GM19395 (cell line): Measurements from ENCODE around the gene ANKRD40.
"Not testable (repeated sequence)": the region's sequence is repeated elsewhere in the genome, so short reads cannot be mapped to it uniquely, and the experiment has no call there.

ENCODE experiments used
- ATAC-seq: cut with Tn5 transposase; IDR thresholded peaks from one replicate; pipeline ENCODE4 v1.9.1; 2021; ENCODE audit warnings: mild to moderate bottlenecking, moderate library complexity; ENCODE audit not compliant: unreplicated experiment

The ANKRD40 gene, protein sequence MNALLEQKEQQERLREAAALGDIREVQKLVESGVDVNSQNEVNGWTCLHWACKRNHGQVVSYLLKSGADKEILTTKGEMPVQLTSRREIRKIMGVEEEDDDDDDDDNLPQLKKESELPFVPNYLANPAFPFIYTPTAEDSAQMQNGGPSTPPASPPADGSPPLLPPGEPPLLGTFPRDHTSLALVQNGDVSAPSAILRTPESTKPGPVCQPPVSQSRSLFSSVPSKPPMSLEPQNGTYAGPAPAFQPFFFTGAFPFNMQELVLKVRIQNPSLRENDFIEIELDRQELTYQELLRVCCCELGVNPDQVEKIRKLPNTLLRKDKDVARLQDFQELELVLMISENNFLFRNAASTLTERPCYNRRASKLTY

DNA sequence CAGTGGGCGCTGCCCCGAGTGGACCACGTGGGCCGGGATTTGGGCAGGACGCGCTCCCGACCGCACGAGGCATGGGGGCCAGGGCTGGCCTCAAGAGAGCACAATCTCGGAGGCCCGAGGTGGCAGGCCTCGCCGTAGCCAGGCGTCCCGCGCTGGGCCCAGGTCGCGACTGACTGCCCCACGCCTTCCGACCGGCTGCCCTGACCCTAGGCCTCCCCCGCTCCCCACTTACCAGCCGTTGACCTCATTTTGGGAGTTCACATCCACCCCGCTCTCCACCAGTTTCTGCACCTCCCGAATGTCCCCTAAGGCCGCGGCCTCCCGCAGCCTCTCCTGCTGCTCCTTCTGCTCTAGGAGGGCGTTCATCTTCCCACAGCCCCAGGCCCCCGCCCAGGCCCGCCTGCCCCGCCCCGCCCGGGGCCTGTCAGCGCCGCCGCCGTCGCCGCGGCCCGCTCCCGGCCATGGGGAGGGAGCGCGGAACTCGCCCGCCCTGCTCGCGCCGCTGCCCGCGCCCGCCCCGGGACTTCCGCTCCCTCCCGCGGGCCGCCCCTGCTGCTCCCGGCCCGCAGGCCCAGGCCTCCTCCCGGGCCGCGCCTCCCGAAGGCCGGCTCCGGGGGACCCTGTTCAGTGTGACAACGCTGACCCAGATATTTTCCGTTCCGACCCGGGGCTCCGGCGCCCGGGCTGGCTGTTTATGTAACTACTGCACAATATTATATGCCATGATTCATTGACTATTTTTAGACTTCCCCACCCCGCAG, at the start of gene ANKRD40:
TSS of gene ANKRD40 (minus strand) at position 626 of the 761 bp plus-strand sequence. CDS start at position 366, 260 bp downstream.
- ATAC-seq, result peak; percentile 80

DNA sequence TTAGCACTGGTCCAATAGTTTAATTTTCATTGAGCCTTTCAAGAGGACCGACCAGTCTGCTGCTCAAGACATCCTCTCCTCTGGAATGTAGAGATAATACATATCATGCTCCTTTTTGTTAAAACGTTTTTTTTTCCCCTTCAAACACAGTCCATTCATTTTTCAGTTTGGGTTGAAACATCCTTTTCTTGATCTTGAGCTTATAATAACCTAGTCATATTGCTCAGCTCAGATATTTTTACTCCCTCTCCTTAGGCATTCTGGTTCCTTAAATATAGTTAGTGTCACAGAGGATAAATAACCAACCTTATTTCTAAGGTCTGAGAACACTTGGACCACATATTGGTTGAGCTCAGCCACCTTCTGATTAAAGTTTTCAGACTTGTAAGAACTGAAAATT, 46.8 kb upstream of the ANKRD40 start:
- ATAC-seq, result no peak

DNA sequence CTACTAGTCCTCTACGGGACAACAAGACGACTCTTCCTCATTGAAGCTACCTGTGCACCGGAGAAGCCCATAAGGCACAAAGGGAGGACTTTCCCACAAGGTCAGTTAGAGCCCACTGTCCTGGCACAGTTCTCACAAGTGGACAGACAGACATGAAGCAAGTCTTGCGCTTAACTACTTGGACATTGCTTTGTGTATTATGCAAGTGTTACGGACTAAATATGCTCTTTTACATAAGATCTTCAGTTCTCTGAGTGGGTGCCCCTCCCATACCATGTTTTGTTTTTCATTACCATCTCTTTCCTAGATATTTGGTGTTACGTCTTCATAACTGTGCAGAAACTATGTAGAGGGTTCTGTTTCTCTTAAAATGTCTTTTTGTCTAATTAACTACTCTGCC, 41.5 kb upstream of the ANKRD40 start:
- ATAC-seq, result no peak

DNA sequence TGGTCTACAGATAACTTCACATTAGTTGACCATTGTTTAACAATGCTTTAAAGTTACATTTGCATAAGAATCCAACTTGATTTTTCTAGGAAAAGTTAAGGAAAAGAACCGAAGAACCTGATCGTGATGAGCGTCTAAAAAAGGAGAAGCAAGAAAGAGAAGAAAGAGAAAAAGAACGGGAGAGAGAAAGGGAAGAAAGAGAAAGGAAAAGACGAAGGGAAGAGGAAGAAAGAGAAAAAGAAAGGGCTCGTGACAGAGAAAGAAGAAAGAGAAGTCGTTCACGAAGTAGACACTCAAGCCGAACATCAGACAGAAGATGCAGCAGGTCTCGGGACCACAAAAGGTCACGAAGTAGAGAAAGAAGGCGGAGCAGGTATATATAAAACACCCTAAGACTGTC, 37.9 kb upstream of the ANKRD40 start:
- ATAC-seq, result no peak

DNA sequence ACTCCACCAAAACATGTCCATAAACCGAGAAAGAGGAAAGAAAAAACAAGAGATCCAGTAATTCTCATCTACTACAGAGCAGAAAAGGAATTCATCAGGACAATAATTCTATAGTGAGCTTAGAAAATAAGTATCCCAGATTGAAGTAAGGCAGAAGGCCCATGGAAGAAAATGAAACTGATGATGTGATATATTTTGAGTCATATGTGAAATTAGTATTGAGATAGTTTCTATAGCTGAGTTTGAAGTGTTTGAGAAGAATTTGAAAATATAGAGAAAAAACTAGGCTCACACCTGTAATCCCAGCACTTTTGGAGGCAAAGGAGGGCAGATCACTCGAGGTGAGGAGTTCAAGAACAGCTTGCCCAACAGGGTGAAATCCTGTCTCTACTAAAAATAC, 31.4 kb upstream of the ANKRD40 start:
- no peak for ATAC-seq

DNA sequence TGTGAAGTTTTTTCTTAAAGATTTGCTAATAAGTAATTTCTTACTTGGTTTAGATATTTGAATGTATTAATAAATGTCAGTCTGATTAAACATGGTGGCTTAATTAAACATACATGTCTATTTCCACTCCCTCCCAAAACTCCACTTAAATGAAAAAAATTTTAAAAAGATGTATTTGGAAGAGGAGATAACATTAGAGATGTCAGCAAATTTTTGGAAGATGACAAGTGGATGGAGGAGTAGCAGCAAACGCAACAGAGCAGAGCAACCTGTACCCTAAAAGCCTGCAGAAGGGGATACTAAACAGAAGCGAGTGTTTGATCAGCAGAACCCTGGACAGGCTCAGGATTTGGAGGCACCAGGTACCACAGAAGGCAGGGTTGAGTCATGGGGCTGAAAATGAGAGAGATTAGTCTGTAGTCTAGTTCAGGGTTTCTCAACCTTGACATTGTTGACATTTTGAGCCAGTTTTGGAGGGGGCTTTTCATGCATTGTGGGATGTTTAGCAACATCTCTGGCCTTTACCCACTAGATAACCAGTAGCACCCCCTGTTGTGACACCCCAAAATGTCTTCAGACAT, 29.5 kb upstream of the ANKRD40 start:
- no peak for ATAC-seq

DNA sequence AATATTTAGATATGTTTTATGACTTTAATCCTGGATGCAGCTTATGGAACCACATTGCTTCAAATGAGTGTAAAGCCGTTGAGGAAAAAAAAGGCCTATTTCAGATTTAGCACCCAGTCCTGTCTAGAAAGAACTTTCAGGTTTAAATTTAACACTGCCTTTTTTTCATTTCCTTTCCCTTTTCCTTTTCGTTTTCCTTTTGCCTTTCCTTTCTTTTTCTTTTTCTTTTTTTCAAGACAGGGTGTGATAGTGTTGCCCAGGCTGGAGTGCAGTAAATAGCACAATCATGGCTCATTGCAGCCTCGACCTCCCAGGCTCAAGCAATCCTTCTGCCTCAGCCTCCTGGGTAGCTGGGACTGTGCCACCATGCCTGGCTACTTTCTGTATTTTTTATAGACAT, 27.6 kb upstream of the ANKRD40 start:
- ATAC-seq, result no peak

DNA sequence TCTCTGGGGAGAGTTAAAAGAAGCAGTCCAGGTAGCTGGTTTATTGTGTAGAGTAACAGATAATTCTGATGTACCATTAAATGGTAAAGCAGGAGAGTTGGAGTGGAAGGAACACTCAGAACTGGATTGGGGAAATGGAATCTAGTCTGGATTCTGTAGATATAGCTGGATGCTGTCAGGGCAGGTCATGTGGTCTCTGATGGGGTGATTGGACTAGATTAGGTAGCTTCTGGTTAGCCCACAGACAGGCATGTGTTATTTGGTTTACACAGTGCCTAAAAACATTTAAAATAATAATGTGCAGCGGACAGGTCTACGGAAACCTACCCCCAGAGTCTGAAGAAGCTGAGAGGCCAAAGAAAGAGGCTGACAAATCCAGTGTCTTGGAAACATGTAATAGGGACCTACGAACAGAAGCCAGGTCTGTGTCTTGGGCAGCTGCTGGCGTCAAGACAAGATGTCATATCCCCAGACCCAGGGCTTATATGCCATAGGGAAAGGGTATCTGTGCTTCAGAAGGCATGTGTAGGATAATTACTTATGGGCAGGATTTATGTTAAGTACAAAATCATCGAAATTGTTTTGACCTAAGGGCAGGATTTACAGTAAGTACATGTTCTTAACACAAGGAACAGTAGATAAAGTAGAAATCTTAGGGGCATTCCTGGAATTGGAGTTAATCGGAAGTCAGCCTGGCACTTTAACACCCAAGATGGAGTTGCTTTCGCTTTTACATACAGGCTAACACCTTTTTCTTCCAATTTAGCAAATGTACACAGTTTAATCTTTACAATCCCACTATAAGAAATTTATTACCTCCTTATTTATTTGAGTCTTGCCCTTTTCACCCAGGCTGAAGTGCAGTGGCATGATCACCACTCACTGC, 24.1 kb upstream of the ANKRD40 start:
- no peak for ATAC-seq

DNA sequence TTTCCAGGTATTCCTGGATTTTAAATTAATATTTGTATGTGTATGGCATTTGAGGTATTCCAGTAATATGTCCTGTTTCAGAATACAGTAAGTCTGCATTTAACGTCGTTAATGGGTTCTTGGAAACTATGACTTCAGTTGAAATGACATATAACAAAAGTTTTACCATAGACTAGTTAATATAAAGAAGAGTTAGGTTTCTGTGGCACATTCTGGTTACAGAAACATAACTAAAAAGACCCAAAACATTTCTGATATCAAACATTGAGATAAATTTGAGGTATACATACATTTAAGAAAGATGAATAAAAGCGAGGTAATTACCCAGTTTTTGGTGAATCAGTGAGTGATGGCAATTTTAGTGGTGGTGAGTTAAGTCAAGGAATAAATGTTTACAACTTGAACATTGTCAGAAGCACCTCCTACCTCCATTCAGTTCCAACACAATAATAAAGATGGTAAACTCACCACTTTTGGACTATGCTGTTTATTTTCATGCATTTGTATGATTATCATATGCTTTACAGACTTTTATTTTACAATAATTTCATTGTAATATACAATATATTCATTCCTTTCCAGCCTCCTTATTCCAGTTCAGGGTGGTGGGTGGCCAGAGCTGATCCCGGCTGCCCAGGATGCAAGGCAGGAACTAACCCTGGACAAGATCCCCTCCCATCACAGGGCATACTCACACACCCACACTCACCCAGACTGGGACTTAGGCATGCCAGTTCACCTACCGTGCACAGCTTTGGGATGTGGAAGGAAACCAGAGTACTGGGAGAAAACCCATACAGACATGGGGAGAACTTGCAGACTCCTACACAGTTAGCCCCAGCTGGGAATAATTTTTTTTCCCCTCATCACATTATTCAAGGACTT, 21.4 kb upstream of the ANKRD40 start:
- ATAC-seq, result no peak

DNA sequence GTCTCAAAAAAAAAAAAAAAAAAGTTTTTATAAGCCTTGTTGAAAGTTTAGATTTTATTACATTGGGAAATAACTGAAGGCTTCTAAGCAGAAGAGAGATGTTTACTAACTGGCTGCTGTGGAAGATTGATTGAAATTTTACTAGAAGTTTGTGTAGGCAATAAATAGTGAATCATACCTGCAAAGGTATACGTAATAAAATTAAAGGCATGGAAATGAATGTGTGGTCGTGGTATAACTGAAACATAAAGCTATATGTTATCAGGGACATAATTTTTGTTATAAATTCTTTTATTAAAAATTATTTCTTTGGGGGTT, 20.4 kb upstream of the ANKRD40 start:
- ATAC-seq, result no peak

DNA sequence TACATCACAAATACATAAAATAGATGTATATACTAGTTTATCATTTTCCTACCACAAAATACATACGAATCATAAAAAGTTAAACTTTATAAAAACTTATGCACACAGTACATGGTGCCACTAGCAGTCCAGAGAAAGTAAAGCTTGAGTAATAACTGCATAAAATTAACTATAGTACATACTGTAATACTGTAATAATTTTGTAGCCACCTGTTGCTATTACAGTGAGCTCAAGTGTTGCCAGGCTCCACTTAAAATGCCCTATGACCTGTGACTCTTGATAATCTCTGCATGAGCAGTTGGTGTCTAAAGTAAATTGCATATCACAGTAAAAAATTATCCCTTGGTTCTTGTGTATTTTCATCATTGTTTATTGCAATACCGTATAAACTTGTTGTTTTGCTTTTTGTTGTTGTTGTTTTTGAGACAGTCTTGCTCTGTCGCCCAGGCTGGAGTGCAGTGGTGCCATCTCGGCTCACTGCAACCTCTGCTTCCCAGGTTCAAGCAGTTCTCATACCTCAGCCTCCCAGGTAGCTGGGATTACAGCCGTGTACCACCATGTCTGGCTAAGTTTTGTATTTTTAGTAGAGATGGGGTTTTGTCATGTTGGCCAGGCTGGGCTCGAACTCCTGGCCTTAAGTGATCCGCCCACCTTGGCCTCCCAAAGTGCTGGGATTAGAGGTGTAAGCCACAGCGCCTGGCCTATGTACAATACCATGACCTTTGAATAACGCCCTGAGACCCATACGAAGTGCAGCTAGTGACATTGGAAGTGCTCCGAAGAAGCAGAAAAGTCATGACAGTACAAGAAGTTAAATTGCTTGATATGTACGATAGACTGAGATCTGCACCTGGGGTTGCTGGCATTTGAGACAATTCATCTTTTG, 18.3 kb upstream of the ANKRD40 start:
- ATAC-seq, result no peak

DNA sequence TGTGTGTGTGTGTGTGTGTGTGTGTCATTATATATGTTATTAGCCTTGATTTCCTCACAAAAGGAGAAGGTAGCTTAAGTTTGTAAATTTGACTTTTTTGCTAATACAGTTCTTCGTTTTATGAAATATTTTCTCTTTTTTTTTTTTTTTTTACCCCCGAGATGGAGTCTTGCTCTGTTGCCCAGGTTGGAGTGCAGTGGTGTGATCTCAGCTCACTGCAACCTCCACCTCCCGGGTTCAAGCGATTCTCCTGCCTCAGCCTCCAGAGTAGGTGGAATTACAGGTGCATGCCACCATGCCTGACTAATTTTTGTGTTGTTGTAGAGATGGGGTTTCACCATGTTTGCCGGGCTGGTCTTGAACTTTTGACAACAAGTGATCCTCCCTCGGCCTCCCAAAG, 16.9 kb upstream of the ANKRD40 start:
- not testable (repeated sequence) for ATAC-seq

DNA sequence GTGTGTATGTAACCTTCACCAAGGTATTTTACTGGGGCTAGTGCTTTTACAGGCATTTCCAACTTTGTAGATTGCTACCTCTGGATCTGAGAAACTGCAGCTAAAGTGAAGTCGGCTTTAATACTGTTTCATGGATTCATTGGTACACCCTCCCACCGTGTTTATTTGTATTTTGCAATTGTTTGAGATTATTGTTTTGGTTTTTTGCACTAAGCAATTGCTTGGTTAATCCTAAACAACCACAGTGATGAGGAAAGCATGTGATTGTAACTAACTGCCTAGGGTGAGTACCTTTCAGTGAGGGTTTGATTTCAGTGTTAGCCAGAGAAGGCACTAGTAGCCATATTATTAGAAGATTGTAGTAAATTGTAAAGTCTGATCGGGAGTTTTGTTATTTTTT, 15.0 kb upstream of the ANKRD40 start:
- no peak for ATAC-seq

DNA sequence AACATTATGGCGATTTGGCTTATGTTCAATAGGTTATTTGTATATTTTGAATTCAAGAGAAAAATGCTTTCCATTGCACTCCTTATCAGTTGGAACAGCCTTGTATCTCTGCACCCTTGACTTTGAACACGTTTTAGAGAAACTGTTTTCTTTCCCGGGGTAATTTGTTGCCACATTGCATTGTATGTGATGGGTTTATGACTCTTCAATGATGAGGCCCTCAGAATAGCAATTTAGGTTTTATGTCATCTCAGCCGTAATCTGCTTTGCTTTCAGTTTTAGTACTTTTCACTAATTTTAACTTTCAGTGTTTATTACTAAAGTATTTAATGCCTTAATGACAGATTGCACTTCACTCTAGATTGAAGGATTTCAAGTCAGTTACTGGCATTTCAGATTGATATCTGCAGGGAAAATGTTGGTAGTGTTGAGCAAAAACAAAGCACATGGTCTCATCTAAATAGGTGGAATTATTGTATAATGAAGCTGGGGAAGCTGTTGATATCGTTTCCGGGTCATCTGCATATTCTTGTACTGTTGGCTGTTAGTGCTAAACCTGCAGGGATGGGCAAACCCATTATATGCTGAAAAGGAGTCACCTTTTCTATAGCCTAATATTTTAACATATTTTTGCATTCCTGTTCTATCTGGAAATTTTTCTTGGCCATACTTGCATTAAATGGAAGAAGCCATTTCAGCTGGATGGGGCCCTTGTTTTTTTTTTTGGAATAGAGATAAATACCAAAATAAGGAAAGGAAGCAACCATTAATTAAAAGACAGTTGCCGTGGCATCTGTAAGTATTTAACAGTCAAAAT, 13.7 kb upstream of the ANKRD40 start:
- no peak for ATAC-seq

DNA sequence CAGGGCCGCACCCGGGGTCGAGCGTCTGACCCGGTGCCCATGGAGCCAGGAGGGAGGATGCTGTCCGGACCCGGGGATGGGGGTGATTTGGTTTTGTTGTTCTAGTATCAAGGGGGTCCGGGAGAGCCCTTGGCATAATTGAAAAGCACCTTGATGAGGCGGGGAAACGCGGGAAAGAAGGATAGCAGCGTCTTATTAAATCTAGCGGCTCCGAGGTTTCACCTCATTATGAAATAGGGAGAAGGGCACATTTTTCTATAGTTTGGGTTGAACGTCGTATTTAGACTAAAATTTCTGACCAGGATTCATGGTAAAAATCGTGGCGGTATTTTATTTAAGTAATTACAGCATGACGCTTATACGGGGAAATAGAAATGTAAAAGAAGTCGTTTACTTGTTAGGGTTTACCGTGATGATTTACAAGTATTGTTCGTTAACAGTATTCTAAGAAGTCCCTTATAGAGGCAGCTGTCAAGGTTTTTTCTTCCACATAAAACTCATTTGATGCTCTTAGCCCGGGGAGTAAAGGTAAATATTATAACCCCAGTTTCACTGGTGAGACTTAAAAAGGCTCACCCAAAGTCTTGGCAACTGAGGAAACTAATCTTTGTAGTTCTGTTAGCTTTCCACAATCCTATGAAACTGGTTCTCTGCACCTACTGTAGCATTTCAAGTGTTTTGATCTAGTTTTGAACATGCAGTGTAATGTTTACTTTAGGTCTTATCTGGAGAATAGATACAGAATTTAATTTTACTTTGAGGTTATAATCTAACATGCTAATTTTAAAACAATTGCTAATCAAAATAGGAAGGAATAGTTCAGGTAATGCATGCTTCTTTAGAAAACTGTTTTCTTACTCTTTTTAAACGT, 12.4 kb upstream of the ANKRD40 start:
- no peak for ATAC-seq

DNA sequence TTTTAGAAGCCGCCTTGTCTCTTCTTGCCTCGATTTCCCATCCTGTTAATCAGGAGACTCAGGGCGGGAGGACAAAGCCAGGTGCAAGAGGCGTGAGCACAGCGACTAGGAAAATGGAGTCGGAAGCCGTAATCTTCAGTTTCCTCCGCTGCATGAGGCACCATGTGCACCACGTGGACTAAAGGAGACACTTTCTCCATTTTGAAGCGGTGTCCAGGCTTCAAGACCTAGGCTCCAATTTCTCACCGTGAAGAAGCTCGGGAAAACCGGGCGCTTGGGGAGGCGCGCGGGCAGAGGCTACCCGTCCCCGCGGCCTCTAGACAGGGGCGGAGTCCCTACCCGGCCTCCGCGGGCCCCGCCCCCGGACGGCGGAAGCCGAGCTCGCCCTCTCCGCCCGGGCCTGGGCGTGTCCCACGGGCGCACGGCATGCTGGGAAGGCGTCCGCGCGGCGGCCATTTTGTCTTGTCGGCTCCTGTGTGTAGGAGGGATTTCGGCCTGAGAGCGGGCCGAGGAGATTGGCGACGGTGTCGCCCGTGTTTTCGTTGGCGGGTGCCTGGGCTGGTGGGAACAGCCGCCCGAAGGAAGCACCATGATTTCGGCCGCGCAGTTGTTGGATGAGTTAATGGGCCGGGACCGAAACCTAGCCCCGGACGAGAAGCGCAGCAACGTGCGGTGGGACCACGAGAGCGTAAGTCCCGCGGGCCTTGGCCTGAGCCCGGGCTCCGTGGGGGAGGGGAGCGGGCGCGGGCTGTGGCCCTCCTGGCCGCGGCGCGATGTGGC, 11.6 kb upstream of the ANKRD40 start, which contains the start of gene LUC7L3:
TSS of gene LUC7L3 (plus strand) at position 460 of the 780 bp plus-strand sequence. CDS start at position 590, 130 bp downstream.
- ATAC-seq, result peak; percentile 90
